Upper lobe of left lung (tissue), 6 donors: Measurements from ENCODE around the gene C1QTNF3. TPM values are rescaled to one million over a fixed set of nuclear protein-coding genes. Genes with fewer than 3 reads are reported as not detected.
"Not testable (repeated sequence)": the region's sequence is repeated elsewhere in the genome, so short reads cannot be mapped to it uniquely, and the experiment has no call there.

Experiments
- ATAC-seq, 2 donors: fragments of 200-7000 bp; cut with Tn5 transposase; one replicate each; pipeline ENCODE4 v1.9.1; 2022; ENCODE audit warnings: mild to moderate bottlenecking in 2 of 2, moderate library complexity in 2 of 2; ENCODE audit not compliant: low FRiP score in 2 of 2
- DNase-seq, 2 donors: peaks; one replicate each; pipeline ENCODE4 v3.0.0-alpha.2; 2019 to 2020
- H3K27ac ChIP-seq, 4 donors: fragments of 200-600 bp; sonication (generic); one replicate each; pipeline ENCODE4 v1.5.1; 2016 to 2019
- H3K27me3 ChIP-seq, 4 donors: fragments of 200-600 bp; sonication (generic); one replicate each; pipeline ENCODE4 v1.5.1; 2017 to 2019
- H3K36me3 ChIP-seq, 4 donors: fragments of 200-600 bp; sonication (generic); one replicate each; pipeline ENCODE4 v1.5.1; 2016 to 2019
- H3K4me1 ChIP-seq, 4 donors: fragments of 200-600 bp; sonication (generic); one replicate each; pipeline ENCODE4 v1.5.1; 2018 to 2019
- H3K4me3 ChIP-seq, 4 donors: fragments of 200-600 bp; sonication (generic); one replicate each; pipeline ENCODE4 v1.5.1; 2017 to 2019; ENCODE audit warnings: mild to moderate bottlenecking in 2 of 4, moderate library complexity in 1 of 4
- H3K9me3 ChIP-seq, 4 donors: fragments of 200-600 bp; sonication (generic); one replicate each; pipeline ENCODE4 v1.5.1; 2018 to 2019
- EP300 ChIP-seq, 4 donors: sonication (generic); formaldehyde crosslinking; IDR thresholded peaks; one replicate each; pipeline ENCODE4 v1.5.1; 2017; ENCODE audit warnings: antibody characterized with exemption in 4 of 4, control low read depth in 2 of 4
- POLR2A ChIP-seq, 4 donors: fragments of 450-650 bp; IDR thresholded peaks; one replicate each; pipeline ENCODE4 v1.5.1; 2016 to 2017; ENCODE audit warnings: antibody characterized with exemption in 4 of 4, mild to moderate bottlenecking in 2 of 4
- POLR2AphosphoS5 ChIP-seq, 2 donors: sonication (generic); formaldehyde crosslinking; IDR thresholded peaks; one replicate each; pipeline ENCODE4 v1.5.1; 2017; ENCODE audit warnings: antibody characterized with exemption in 2 of 2
- WGBS, 2 donors: methylation state at CpG; one replicate each; pipeline ENCODE4 v1.1.5; 2017 to 2018; 5-methylcytosine and 5-hydroxymethylcytosine counted together
- total RNA-seq, 6 donors: library from RNA; depleted of rRNA in 4 of 6; stranded (reverse); fragments of >200 nt in 4 of 6; gene quantifications; one replicate each; pipeline versions ENCODE4 v1.1.0 to v1.2.1, GENCODE V29; 2016 to 2021
- TF ChIP-seq, protein P1 (sequence below), 6 experiments: fragments of 450-650 bp in 4 of 6; fragments of 200-600 bp in 2 of 6; sonication (generic) in 2 of 6; IDR thresholded peaks; one replicate each; pipeline ENCODE4 v1.5.1; 2016 to 2019; ENCODE audit warnings: antibody characterized with exemption in 6 of 6
- donor health status: DM: no; HTN: no; CAD: no; lungs with moderate emphysema.
- donor health status: DM: no; HTN: yes; CAD: no; lungs with severe emphysema.

The C1QTNF3 gene
- total RNA-seq, 6 donors from 2014 or later: 3.2 to 16.8 (median 9.3) TPM

DNA sequence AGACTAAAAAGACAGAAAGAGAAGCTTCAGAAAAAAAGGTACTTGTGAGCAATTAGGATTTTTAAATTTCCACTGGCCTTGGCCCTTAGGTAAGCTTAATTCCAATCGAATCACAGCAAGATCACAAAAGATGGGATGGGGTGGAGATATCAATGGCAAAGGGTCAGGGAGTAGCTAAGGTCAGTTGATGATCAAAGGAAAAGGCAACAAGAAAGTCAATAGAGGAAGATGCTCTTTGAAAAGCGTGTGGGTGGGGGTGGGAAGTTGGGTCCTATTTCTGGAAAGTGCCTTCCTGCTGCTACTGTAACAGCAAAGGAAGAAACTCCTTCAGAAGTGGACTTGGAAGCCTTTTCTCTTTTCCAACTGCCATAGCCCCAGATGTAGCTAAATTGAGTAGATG lies 7.3 kb downstream of the C1QTNF3 start:
- no peak overlapping the region for H3K27ac ChIP-seq
- no peak for ATAC-seq
- H3K36me3 ChIP-seq: peaks cover 0 to 13% (median 0%) of the 10 kb centered on the region in 4 donors
- DNase-seq: no peak
- TF ChIP-seq EP300 (IDR thresholded peaks at IDR 0.05) (no peak), POLR2AphosphoS5 (IDR thresholded peaks at IDR 0.05) (no peak), POLR2A (IDR thresholded peaks at IDR 0.05) (no peak)
- TF ChIP-seq, protein P1, sequence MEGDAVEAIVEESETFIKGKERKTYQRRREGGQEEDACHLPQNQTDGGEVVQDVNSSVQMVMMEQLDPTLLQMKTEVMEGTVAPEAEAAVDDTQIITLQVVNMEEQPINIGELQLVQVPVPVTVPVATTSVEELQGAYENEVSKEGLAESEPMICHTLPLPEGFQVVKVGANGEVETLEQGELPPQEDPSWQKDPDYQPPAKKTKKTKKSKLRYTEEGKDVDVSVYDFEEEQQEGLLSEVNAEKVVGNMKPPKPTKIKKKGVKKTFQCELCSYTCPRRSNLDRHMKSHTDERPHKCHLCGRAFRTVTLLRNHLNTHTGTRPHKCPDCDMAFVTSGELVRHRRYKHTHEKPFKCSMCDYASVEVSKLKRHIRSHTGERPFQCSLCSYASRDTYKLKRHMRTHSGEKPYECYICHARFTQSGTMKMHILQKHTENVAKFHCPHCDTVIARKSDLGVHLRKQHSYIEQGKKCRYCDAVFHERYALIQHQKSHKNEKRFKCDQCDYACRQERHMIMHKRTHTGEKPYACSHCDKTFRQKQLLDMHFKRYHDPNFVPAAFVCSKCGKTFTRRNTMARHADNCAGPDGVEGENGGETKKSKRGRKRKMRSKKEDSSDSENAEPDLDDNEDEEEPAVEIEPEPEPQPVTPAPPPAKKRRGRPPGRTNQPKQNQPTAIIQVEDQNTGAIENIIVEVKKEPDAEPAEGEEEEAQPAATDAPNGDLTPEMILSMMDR (IDR thresholded peaks at IDR 0.05): no peak
- H3K27me3 ChIP-seq: no peaks in the 10 kb centered on the region
- no peak overlapping the region for H3K4me3 ChIP-seq
- 57 to 66% methylated on average over 2 of the region's 2 CpGs for WGBS, 2 donors
- H3K9me3 ChIP-seq: no peaks in the 10 kb centered on the region
- peaks cover 0 to 6% (median 3%) of the 10 kb centered on the region in 4 donors for H3K4me1 ChIP-seq

DNA sequence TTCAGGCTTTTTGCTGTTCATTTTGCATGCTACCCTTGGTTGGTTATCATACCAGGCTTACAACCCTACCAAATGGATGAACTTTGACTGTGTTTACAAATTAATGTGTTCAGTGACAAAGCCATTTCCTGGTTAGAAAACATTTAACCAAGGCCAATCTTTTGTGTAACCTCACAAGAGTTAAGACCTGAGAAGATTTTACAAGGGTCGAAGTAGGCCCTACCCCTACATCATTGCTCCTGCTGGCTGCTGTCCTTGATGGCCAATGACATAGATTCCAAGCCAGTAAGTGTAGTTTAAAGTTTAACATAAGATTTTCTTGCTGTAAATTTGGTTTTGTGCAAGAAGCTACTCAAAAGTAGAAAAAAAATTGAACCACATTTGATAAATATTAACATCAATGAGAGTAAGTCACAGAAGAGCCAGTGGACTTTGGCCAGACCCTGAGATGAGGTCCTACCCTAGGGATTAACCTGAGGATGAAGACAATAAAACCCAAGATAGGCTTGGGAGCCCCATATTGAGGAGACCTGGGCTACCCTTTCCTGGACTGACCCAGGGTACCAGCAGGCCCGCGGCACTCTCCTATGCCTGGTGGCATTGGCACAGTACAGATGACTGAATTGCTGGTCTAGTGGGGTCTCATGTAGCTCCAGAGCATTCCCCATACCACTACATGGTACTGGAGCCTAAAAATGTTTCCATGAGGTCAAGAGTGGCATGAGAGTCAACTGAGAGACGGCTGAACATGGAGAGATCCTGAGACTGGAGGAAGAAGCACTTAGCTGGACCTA lies 8.3 kb downstream of the C1QTNF3 start:
- no peak overlapping the region for H3K27ac ChIP-seq
- TF ChIP-seq, protein P1 (IDR thresholded peaks at IDR 0.05): no peak
- TF ChIP-seq EP300 (IDR thresholded peaks at IDR 0.05): no peak
- no peak for ATAC-seq

DNA sequence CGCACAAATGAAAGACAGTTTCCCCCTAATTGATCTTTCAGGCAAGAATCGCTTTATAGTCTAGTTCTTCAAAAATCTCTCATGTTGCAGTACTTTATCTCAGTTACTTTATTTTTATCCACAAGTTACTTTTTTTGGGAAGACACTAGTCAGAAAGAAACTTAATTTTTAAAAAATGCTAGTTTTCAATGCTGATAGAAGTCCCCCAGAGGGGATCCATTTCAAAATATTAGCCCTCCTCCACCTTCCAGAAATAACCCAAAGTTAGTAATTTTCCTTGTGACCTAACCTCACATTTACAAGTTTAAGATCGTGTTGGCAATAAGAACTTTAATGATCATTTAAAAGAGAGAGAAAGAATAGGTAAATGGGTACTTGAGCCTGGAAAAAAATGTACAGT lies 11.0 kb downstream of the C1QTNF3 start:
- no peaks in the 10 kb centered on the region for H3K4me1 ChIP-seq
- peaks cover 0 to 13% (median 0%) of the 10 kb centered on the region in 4 donors for H3K36me3 ChIP-seq
- H3K9me3 ChIP-seq: no peaks in the 10 kb centered on the region
- WGBS, 2 donors: 90 to 92% methylated on average over 3 of the region's 3 CpGs
- ATAC-seq (no peak), DNase-seq (no peak)
- H3K27me3 ChIP-seq: no peaks in the 10 kb centered on the region
- H3K4me3 ChIP-seq: no peak overlapping the region
- no peak overlapping the region for H3K27ac ChIP-seq
- TF ChIP-seq EP300 (IDR thresholded peaks at IDR 0.05): no peak
- TF ChIP-seq, protein P1 (IDR thresholded peaks at IDR 0.05): no peak

More for the DNA sequence above, 8.3 kb downstream of the C1QTNF3 start:
- WGBS, 2 donors: 90 to 92% methylated on average over 4 of the region's 4 CpGs
- Histone ChIP-seq H3K4me3 (no peak overlapping the region), H3K9me3 (no peaks in the 10 kb centered on the region), H3K36me3 (peaks cover 0 to 13% (median 0%) of the 10 kb centered on the region in 4 donors), H3K27me3 (no peaks in the 10 kb centered on the region), H3K4me1 (peaks cover 0 to 6% (median 0%) of the 10 kb centered on the region in 4 donors)
- DNase-seq: no peak

DNA sequence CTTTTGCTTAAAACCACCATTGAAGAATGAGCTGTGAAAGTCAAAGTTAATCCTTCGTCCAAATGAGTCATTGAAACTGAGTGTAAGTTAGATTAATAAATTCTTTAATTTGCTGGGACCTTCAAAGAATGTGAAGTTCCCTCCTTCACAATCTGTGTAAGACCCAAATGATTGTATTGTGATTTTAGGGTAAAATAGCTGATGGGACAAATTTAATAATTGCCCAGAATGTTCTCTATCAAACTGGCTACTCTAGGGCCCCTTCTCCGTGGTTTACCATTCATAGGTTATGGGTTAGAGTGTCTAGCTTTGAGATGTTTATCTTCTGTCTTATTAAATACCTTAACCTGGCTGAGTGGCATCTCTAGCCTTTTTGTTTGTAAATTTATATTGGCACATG lies 11.9 kb downstream of the C1QTNF3 start:
- WGBS, 2 donors: 81 to 84% methylated on average over 2 of the region's 2 CpGs
- Histone ChIP-seq H3K4me3 (no peak overlapping the region), H3K27me3 (no peaks in the 10 kb centered on the region), H3K4me1 (no peaks in the 10 kb centered on the region), H3K27ac (no peak overlapping the region), H3K9me3 (no peaks in the 10 kb centered on the region), H3K36me3 (peaks cover 0 to 13% (median 0%) of the 10 kb centered on the region in 4 donors)
- DNase-seq (no peak), ATAC-seq (no peak)
- TF ChIP-seq, protein P1 (IDR thresholded peaks at IDR 0.05): no peak
- no peak for TF ChIP-seq POLR2AphosphoS5 (IDR thresholded peaks at IDR 0.05)
- TF ChIP-seq POLR2A (IDR thresholded peaks at IDR 0.05): no peak
- TF ChIP-seq EP300 (IDR thresholded peaks at IDR 0.05): no peak

DNA sequence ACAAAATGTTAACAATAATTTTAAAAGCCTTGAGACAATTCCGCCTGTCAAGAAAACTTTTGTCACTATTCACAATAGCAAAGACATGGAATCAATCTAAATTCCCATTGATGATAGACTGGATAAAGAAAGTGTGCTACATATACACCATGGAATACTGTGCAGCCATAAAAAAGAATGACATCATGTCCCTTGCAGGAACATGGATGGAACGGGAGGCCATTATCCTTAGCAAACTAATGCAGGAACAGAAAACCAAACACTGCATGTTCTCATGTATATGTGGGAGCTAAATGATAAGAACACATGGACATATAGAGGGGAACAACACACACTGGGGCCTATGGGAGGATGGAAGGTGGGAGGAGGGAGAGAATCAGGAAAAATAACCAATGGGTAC lies 12.4 kb downstream of the C1QTNF3 start:
- ATAC-seq, H3K27ac ChIP-seq, H3K27me3 ChIP-seq, DNase-seq, H3K4me3 ChIP-seq, H3K9me3 ChIP-seq, H3K4me1 ChIP-seq: not testable (repeated sequence)
- peaks cover 0 to 13% (median 0%) of the 10 kb centered on the region in 4 donors for H3K36me3 ChIP-seq
- WGBS, 2 donors: 97 to 98% methylated on average over 2 of the region's 2 CpGs
